GM18519 (cell line): ENCODE measurements around the gene CTDP1.
"Not testable (repeated sequence)": the region's sequence is repeated elsewhere in the genome, so short reads cannot be mapped to it uniquely, and the experiment has no call there.

ENCODE experiments used
- ATAC-seq: cut with Tn5 transposase; IDR thresholded peaks from one replicate; pipeline ENCODE4 v1.9.1; 2021; ENCODE audit warnings: mild to moderate bottlenecking, moderate library complexity; ENCODE audit not compliant: unreplicated experiment, low FRiP score

CTDP1 gene

GRCh38 chr18:79680891-79681339 lies 1.3 kb downstream of the CTDP1 start:
- ATAC-seq, result no peak

DNA sequence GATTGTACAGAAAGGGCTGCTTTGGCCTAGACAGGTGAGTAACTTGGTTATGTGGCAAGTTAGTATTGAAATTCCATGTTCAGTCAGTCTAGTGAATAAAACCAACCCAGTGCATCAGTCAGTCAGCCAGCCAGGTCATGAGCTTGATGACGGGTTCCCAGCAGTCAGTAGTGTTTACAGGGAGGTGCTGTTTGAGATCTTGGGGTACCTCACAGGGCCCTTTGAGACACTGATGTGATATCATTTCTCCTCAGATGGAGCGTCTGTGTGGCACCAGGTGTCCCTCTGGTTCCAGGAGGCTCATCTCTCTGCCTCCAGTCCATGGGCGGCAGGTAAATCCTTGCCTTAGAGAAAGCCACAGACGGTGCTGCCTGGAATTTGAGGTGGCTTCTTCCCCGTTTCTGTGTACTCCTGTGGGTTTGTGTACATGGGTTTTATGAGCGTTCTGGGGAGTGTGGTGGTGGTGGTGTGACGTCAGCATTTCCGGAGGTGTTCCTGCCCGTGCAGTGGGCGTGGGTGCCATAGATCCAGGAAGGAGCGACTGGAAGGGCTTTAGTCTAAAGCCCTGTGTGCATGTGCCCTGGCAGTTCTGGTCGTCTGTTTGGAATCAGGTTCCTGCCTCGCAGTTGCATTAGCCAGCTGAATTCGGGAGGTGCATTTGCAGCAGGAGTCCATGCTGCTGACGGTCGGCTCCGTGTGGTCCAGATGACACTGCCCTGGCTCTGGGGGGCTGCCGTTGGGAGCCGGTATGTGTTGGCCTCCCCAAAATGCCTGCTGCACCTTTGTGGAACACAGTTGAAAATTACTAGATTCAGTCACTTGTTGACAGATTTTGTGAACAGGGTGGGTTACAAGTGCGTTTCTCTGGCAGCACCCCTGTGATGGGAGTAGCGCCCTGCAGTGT lies 2.1 kb downstream of the CTDP1 start:
- ATAC-seq, result no peak

GRCh38 chr18:79682481-79682880 lies 2.9 kb downstream of the CTDP1 start:
- ATAC-seq, result no peak

DNA sequence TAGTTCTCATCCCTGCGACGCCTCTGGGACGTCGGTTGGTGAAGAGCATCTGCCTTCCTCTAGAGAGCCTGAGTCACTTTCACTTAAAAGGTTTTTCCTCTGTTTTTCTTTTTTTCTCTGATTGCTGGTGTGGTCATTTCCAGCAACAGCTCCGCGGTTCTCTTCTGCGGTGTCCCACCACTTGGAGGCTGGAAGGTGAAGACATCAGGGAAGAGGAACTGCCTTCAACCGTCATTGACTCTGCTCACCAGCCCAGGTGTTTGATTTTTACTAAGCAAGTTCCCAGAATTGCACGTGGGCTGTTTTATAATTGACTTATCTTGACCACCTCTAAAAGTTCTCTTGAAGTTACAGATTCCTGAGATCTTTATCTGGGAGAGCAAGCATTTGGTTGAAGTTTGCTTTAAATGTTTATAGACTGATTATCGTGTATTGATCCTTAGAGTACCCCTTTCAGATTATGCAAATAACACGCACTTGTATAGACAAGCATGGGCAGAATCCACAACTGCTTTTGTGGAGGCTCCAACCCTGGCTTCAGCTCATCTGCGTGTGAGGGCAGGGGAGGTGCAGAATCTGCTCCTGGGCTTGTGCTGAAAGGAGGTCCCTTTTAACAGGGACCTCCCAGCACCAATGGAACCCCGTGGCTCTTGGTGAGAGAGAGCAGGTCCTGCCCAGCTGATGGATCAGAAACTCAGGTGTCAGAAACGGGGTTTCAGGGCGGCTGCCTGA lies 3.5 kb downstream of the CTDP1 start:
- no peak for ATAC-seq

- no peak for ATAC-seq
Observed at GRCh38 chr18:79683626-79684282, 4.2 kb downstream of the CTDP1 start.

DNA sequence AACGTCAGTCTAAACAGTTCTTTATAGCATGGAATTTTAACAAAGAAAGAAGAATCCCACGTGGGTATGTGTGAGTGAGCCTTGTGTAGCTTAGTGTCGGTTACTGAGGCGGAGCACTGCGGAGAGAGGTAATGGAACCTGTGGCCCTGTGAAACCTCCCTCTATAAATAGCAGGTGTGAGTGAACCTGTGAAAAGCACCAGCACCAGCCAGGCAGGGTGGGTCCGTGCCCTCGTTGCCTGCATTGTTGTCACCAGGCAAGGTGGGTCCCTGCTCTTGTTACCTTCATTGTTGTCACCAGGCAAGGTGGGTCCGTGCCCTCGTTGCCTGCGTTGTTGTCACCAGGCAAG lies 4.7 kb downstream of the CTDP1 start:
- ATAC-seq, result no peak

DNA sequence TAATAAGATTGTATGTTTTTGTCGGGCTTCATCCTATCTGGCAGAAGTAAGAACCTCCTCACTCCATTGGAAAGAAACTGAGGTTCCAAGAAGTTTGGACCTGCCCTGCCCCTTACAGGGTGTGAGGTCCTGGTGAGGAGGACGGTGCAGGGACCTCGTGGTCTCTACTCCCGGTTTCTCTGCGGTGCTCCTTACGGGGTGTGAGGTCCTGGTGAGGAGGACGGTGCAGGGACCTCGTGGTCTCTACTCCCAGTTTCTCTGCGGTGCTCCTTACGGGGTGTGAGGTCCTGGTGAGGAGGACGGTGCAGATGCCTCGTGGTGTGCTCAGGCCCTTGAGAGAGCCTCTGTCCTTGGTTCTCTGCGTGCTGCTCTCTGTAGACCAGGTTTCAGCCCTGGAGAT lies 5.2 kb downstream of the CTDP1 start:
- ATAC-seq, result no peak

GRCh38 chr18:79685281-79685680 lies 5.7 kb downstream of the CTDP1 start:
- ATAC-seq, result no peak

DNA sequence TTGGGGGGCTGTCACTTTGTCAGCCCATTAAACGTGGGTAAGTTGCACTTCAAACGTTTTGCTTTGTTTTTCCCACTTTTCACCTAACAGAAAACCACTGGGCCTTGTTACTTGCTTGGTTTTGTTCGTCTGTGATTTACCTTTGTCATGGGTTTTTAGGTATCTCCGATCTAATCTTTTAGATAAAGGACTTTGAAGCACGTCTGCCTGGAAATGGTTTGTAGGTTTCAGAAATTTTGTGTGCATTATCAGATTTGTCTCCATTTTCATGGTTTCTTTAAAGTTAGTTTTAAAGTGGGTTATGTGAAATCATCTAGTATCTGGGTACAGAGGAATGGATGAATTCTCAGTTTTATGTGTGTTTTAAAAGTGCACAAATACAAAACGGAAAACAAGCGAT lies 6.4 kb downstream of the CTDP1 start:
- ATAC-seq, result no peak

DNA sequence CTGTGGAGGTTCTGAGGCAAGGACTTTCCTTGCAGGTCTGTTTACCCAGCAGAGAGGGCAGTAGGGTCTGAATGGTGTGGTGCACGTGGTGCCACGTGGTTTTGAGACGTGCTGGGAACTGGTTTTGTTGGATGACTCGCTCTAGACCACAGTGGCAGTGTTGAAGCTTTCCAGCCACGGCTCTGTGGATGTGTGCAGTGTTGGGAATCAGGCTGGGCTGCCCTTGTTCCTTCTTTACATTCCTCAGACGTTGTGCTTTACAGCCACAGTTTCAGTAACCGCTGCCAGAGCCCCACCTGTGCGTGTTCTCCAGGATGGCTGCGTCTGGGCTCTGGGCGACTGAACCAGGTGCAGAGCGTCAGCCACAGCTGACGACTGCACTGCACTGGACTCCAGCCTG lies 8.2 kb downstream of the CTDP1 start:
- no peak for ATAC-seq

- no peak for ATAC-seq
Observed at GRCh38 chr18:79690071-79690470, 10.5 kb downstream of the CTDP1 start.

DNA sequence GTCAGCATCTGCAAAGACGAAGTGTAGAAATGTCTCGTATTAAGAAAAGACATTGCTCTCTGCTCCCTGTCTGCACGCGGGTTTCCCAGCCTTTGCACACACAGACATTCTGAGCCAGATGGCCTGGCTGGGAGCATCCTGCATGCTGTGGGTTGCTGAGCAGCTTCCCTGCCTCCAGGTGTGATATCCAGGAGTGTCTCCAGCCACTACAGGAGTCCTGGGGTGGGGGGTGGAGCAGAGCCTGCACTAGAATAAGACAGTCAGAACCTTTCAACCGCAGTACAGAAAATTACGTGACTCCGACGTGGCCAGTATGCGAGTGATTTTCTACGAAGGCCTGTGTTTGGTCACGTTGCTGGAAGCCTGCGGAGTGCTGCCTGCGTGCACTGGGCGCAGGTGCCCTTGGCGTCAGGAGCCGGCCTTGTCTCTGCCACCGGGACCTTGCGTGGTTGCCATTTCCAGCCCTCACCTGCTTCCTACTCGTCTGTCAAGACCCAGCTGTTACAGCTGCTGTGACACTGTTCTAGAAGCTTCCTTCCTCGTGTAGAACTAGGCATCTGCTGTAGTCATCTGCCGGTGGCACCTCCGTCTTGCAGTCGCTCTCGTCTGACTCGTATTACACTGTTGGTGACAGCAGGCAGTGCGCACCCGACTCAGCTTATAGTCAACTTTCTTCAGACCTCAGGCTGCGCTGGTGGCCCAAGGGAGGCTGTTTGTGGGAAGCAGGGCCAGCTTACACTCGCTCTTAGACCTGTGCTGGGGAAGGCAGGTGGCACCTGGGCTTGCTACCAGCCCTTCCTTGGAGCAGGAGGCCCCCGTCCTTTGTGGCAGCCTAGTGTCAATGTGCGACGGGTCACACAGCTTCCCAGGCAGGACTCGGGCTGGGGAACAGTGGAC lies 11.2 kb downstream of the CTDP1 start:
- no peak for ATAC-seq

DNA sequence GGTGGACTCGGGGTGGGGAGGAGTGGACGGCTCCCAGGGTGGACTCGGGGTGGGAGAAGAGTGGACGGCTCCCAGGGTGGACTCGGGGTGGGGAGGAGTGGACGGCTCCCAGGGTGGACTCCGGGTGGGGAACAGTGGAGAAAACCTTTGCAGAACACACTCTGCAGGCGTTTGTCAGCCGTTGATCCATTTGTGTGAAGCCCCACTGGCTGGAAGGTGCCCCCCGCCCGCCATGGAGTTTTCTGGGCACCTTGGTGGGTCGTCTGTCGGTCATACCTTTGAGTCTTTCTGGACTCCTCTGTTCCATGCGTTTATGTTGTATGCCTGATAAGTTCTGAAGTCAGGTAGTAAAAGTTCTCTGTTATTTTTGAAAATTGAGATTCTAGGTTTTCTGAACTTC lies 12.5 kb downstream of the CTDP1 start:
- no peak for ATAC-seq

DNA sequence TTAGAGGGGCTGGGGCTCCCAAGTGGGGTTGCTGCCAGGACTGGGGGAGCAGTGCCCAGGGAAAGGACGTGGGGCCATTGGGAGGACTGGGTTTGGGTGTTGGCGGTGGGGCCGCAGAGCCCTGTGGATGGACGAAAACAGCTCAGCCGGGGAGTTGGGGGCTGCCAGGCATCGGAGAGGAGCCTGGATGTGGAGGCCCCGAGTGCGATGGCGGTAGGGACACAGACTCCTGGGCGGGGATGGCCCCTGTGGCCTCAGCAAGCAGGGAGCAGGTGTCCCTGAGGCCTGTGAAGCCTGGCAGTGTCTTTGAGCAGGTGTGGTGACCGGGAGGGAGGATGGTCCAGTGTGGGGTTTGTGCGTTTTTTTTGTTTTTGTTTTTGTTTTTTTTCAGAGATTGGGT lies 13.3 kb downstream of the CTDP1 start:
- ATAC-seq, result no peak

GRCh38 chr18:79693561-79694205 lies 14.1 kb downstream of the CTDP1 start:
- ATAC-seq, result no peak

DNA sequence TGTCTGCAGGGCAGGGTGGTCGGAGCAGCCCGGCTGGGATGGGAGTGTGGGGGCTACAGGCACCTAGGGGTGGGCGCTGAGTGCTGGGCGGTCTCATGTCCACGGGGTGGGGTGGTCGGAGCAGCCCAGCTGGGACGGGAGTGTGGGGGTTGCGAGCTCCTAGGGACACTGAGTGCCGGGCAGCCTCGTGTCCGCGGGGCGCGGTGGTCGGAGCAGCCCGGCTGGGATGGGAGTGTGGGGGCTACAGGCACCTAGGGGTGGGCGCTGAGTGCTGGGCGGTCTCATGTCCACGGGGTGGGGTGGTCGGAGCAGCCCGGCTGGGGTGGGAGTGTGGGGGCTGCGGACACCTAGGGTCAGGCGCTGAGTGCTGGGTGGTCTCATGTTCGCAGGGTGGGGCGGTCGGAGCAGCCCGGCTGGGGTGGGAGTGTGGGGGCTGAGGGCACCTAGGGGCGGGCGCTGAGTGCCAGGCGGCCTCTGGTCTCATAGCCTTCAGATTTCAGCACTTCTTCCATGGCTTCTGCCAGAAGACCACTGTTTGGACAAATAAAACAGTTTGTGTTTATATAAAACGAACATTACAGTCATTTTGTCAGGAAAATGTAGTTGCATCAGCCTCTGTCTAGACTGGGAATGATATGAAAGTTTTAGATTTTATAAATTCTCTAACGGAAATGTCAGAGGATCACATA lies 14.7 kb downstream of the CTDP1 start:
- not testable (repeated sequence) for ATAC-seq

DNA sequence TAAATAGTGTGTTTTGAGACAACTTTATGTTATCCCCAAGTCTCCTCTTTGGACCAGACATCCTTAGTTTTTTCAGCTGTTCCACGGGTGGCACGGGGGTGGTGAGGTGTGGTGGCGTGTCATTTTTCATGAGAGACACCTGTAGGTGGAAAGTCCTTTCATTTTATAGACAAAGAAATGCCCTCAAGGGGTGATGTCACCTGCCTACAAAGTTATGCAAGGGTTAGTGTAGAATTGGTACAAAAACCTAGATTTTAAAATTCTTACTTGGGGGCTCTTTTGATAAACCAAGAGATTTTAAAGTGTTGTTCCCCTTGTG lies 15.3 kb downstream of the CTDP1 start:
- no peak for ATAC-seq

GRCh38 chr18:79695269-79695668 lies 15.7 kb downstream of the CTDP1 start:
- no peak for ATAC-seq
